Measurements from ENCODE around the gene SMARCC1.

The SMARCC1 gene

GRCh38 chr3:47692158-47692557 is 89.5 kb downstream of the SMARCC1 start:
- no peak for DNase-seq

- DNase-seq = no peak
Observed at GRCh38 chr3:47688488-47688887, 93.2 kb downstream of the SMARCC1 start.

GRCh38 chr3:47685037-47685436 is 96.7 kb downstream of the SMARCC1 start:
- no peak for DNase-seq

- DNase-seq = no peak
Observed at GRCh38 chr3:47681016-47681415, 100.7 kb downstream of the SMARCC1 start.

GRCh38 chr3:47678446-47679338 is 103.0 kb downstream of the SMARCC1 start:
- no peak for DNase-seq

- no peak for DNase-seq
Observed at GRCh38 chr3:47669026-47669749, 112.5 kb downstream of the SMARCC1 start.

- DNase-seq = no peak
Observed at GRCh38 chr3:47666118-47666517, 115.6 kb downstream of the SMARCC1 start.

- no peak for DNase-seq
Observed at GRCh38 chr3:47664519-47664918, 117.2 kb downstream of the SMARCC1 start.

- no peak for DNase-seq
Observed at GRCh38 chr3:47663630-47664240, 118.0 kb downstream of the SMARCC1 start.

- no peak for DNase-seq
Observed at GRCh38 chr3:47661121-47661752, 120.5 kb downstream of the SMARCC1 start.

GRCh38 chr3:47658444-47658843 is 123.2 kb downstream of the SMARCC1 start:
- DNase-seq = no peak

GRCh38 chr3:47652142-47652541 is 129.6 kb downstream of the SMARCC1 start:
- no peak for DNase-seq

- no peak for DNase-seq
Observed at GRCh38 chr3:47650294-47650693, 131.4 kb downstream of the SMARCC1 start.

GRCh38 chr3:47647550-47647949 is 134.1 kb downstream of the SMARCC1 start:
- no peak for DNase-seq

- DNase-seq = no peak
Observed at GRCh38 chr3:47646362-47646761, 135.3 kb downstream of the SMARCC1 start.

- no peak for DNase-seq
Observed at GRCh38 chr3:47645551-47645950, 136.1 kb downstream of the SMARCC1 start.

GRCh38 chr3:47643092-47643491 is 138.6 kb downstream of the SMARCC1 start:
- no peak for DNase-seq

- DNase-seq = no peak
Observed at GRCh38 chr3:47641739-47642138, 140.0 kb downstream of the SMARCC1 start.

- no peak for DNase-seq
Observed at GRCh38 chr3:47636921-47637320, 144.8 kb downstream of the SMARCC1 start.

- DNase-seq = no peak
Observed at GRCh38 chr3:47636225-47636624, 145.5 kb downstream of the SMARCC1 start.

GRCh38 chr3:47635536-47635935 is 146.2 kb downstream of the SMARCC1 start:
- DNase-seq = no peak

GRCh38 chr3:47634996-47635395 is 146.7 kb downstream of the SMARCC1 start:
- DNase-seq = no peak

GRCh38 chr3:47630810-47631209 is 150.9 kb downstream of the SMARCC1 start:
- no peak for DNase-seq
